ENCODE data around the gene EHBP1. TPM values are rescaled to one million over a fixed set of nuclear protein-coding genes. Genes with fewer than 3 reads are reported as not detected.
A peak's percentile ranks its signal among the peaks of the same experiment; 100 is the strongest.

The EHBP1 gene
- total RNA-seq, 1 donor from 2014 or later = 26.1 TPM

- intact Hi-C loops (cut with DNase I) = no loop called here
- no peak for DNase-seq
- no peak for ATAC-seq (ENCODE audit: poor library complexity)
Observed at GRCh38 chr2:63049211-63049969, 343.9 kb downstream of the EHBP1 start.

DNA sequence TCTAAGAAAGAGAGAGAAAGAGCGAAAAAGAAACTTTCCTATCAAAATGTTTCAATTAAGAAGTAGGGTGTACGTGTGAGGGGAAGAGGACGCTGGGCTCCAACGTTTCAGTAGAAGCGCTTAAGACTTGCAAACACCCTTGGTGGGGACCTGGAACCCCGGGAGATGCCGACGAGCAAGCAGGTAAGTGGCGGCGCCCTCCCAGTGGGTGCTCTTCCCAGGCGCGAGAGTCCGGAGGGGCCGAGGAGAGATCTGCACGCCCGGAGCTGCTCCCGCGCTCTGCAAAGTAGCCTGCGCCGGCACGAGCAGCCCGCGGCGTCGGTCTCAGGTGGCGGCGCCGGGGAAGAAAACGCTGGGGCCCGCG is 344.4 kb downstream of the EHBP1 start:
- ATAC-seq (ENCODE audit: poor library complexity) (peak; percentile 28), DNase-seq (peak; percentile 35)
- intact Hi-C loops (cut with DNase I) = no loop called here

GRCh38 chr2:63050334-63051041 is 345.0 kb downstream of the EHBP1 start, which contains the start of gene OTX1:
OTX1 (plus strand) TSS chr2:63050830; CDS start chr2:63052991, 2,161 bp downstream.
- ATAC-seq (ENCODE audit: poor library complexity) (peak; percentile 47), DNase-seq (peak; percentile 53)
- intact Hi-C loops (cut with DNase I) = no loop called here

DNA sequence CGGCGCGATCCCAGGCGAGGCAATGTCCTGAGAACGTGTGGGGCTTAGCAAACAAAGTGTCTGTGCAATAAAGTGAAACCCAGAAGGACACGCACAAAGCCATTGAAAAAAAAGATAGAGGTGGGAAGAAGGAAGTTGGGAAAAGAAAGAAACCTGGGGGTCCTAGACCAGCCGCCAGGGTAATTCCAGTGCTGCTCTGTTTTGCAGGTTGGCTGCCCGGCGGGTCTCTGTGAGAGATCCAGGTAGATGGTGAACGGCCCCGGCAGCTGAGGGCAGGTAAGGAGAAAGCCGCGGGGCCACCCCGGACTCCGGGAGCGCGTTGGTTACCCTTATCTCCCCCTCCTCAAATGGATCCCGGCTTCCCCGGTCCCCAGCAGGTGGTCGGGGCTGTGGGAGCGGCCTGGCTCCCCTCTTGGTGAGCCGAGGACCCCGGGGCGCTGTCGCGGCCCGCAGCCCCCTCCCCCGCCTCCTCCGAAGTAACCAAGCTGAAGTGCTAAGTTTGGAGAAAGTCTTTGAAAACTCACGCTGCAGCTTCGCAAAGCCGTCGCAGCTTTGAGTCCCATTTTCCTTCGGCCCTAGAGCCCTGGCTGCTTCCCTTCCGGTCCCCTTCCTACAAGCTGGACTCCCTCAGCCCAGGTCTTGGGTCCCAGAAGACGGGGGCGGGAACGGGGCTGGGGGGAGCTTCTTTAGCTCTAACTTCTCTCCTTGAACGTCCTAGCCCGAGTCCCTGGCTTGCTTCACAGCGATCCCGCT is 345.7 kb downstream of the EHBP1 start:
- ATAC-seq (ENCODE audit: poor library complexity) (no peak), DNase-seq (no peak)
- intact Hi-C loops (cut with DNase I) = no loop called here

- DNase-seq (peak; percentile 32), ATAC-seq (ENCODE audit: poor library complexity) (no peak)
- intact Hi-C loops (cut with DNase I) = no loop called here
Observed at GRCh38 chr2:63051795-63052333, 346.4 kb downstream of the EHBP1 start.

GRCh38 chr2:63052411-63053080 is 347.0 kb downstream of the EHBP1 start:
- DNase-seq (no peak), ATAC-seq (ENCODE audit: poor library complexity) (no peak)
- intact Hi-C loops (cut with DNase I) = no loop called here

GRCh38 chr2:63053081-63053888 is 347.8 kb downstream of the EHBP1 start:
- intact Hi-C loops (cut with DNase I) = no loop called here
- ATAC-seq (ENCODE audit: poor library complexity) = no peak
- no peak for DNase-seq

- no peak for DNase-seq
- intact Hi-C loops (cut with DNase I) = no loop called here
- no peak for ATAC-seq (ENCODE audit: poor library complexity)
Observed at GRCh38 chr2:63053889-63054602, 348.5 kb downstream of the EHBP1 start.

GRCh38 chr2:63054841-63055225 is 349.3 kb downstream of the EHBP1 start:
- intact Hi-C loops (cut with DNase I) = no loop called here
- DNase-seq = no peak
- no peak for ATAC-seq (ENCODE audit: poor library complexity)

- intact Hi-C loops (cut with DNase I) = no loop called here
- no peak for ATAC-seq (ENCODE audit: poor library complexity)
Observed at GRCh38 chr2:63055226-63056106, 350.0 kb downstream of the EHBP1 start.

GRCh38 chr2:63056107-63057050 is 350.9 kb downstream of the EHBP1 start:
- DNase-seq (peak; percentile 61), ATAC-seq (ENCODE audit: poor library complexity) (peak; percentile 45)

More at GRCh38 chr2:63055226-63056106, 350.0 kb downstream of the EHBP1 start:
- DNase-seq = no peak

DNA sequence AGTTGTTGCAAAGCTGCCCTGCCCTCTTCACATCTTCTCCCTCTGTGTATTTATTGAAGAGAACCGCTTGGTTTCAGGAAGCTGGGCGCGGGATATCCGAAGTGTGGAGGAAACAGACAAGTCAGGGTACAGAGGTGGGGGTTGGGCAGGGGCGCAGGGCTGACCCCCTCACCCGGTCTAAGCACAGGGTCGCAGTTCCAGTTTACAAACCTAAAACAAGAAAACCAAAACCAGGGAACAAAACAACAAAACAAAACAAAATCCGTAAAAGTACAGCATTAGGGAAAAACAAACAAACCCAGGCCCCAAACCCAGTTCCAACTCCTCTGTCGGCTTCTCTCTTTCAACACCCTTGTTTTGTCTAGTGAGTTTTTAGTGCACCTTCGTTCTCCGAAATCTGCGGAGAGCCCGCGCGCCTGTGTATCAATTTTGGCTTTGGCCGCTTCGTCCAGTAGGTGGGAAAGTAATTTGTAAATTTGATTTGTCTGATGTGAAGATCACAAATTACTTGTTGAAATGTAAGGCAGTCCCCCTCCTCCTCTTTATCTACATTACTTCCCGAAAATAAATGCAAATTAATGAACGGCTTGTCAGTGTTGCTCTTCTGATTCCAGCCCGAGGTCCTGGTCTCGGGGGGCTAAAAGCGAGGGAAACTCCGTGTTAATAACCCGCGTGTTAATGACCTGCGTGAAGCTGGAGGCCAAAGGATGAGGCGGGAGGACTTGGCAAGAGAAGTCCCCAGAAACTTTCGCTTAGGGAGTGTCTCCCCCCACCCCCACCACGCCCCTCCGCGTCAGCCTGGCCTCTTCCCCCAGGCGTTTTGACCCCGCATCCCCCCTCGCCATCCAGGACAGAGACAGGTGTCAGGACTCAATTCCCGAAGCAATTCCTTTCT is 352.0 kb downstream of the EHBP1 start:
- ATAC-seq (ENCODE audit: poor library complexity) = no peak
- no peak for DNase-seq
- intact Hi-C loops (cut with DNase I) = no loop called here

More at GRCh38 chr2:63056107-63057050, 350.9 kb downstream of the EHBP1 start:
- intact Hi-C loops (cut with DNase I) = no loop called here

- intact Hi-C loops (cut with DNase I) = no loop called here
- DNase-seq (no peak), ATAC-seq (ENCODE audit: poor library complexity) (no peak)
Observed at GRCh38 chr2:63058144-63058920, 352.8 kb downstream of the EHBP1 start.
